Left renal cortex interstitium (tissue), 4 donors: ENCODE measurements around the gene ABCA3. TPM values are rescaled to one million over a fixed set of nuclear protein-coding genes. Genes with fewer than 3 reads are reported as not detected.
"Not testable (repeated sequence)": the region's sequence is repeated elsewhere in the genome, so short reads cannot be mapped to it uniquely, and the experiment has no call there.

Experiments
- DNase-seq, 4 donors: peaks; one replicate each; pipeline ENCODE4 v3.0.0-alpha.2; 2013; ENCODE audit warnings: low read depth in 4 of 4, low spot score in 2 of 4, missing footprints in 1 of 4
- polyA plus RNA-seq, 4 donors: library from polyadenylated mRNA; unstranded; fragments of 120-200 nt; gene quantifications; one replicate each; pipeline ENCODE4 v1.2.1, GENCODE V29; 2013; ENCODE audit not compliant: insufficient read length in 4 of 4

Gene ABCA3
- polyA plus RNA-seq, 4 donors = 5.1 to 6.9 (median 6.1) TPM

DNA sequence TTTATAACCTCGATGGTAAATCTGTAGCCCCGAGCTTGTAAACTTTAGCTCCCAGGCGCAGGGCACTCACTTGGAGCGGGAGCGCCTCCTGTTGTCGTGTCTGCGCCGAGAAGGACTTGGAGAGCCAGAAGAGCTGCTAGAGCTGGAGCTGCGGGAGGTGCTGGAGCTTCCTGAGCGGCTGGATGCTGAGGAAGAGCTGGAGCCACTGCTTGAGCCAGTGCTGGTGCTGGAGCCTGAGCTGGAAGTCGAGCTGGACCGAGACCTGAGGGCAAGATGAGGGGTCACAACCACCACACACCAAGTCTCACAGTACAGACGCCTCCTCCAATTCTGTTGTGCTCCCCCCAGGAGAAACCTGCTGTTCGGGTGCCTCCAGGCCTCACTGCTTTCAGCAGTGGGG, 77.5 kb downstream of the ABCA3 start:
- DNase-seq = not testable (repeated sequence)

DNA sequence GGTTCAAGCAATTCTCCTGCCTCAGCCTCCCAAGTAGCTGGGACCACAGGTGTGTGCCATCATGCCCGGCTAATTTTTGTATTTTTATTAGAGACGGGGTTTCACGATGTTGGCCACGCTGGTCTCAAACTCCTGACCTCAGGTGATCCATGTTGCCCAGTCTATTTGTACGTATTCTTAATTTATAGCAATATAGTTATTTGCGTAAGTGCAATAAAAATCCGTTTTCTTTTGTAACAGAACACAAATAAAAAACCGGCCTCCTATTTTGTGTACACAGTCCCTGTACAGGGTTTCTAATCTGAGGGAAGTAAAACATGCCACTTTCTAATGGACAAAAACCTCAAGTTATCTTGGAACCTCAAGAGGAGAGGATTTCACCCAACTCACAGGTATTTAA, 80.3 kb downstream of the ABCA3 start:
- no peak for DNase-seq

DNA sequence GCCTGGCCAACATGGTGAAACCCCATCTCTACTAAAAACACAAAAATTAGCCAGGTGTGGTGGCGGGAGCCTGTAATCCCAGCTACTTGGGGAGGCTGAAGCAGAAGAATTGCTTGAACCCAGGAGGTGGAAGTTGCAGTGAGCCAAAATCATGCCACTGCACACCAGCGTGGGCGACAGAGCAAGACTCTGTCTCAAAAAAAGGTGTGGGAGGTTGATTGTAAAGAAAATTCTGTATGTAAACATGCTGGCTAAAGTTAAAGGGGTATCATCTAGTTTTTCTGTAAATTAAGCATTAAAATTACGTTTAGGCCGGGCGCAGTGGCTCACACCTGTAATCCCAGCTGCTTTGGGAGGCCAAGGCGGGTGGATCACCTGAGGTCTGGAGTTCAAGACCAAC, 82.0 kb downstream of the ABCA3 start:
- not testable (repeated sequence) for DNase-seq

DNA sequence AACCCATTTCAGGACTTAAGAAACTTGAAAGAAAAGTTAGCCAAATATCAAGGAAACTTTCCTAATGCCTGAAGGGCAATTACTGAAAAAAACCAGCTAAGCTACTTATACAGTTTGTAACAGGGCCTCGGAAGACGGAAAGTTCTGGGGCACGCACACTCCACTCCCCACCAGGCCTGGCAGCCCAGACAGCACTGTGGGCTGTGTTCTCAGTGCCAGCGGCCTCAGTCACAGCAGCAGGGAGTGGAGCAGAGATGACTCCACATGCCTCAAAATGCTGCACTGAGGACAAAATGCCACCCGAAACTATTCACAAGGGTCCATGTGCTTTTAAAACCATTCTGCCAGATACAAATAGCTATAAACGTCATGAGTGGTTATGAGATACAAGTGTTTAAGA, 82.8 kb downstream of the ABCA3 start:
- DNase-seq = no peak

DNA sequence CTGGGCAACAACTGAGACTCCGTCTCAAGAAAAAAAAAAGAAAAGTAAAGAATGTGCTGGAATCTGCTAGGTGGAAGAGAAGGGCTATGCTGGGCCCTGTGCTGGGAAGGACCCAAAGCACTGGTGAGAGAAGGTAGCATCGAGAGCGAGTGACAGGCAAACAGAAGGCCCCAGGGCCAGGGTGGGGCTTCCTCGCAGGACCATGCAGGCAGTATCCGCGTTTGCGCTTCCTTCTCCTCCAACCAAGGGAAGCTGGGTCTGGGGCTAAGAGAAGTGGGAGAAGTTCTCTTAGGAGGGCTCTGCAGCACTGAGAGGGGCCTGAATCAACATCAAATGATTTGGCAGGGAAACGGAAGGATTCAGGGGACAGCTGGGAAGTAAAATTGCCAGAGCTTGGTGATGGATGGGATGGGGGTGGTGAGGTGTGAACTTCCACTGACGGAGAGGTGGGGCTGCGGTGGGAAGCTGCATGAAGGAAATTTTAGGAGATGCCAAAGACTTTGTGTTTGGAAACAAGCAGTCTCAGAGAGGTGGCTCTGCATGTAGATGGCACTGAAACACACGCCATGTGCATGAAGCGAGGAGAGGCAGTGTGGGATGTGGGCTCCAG, 83.9 kb downstream of the ABCA3 start:
- DNase-seq = no peak

DNA sequence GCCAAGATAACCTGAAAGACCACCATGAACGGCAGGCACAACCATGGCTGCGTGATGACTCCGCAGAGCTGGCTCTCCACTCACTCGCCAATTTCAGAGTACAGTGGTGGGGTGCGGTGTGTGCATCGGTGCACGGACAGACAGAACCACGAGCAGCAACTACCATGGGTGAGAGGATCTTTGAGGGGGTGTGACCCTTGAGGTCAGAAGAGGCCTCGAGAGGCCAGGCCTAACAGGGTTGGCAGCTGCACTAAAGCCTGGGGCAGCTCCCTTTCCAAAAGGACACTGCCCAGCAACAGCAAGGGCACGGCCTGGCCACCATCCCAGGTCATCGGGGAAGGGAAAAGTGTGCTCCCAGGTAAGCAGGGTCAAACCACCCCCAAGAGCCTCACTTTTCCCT, 87.2 kb downstream of the ABCA3 start:
- DNase-seq = no peak

DNA sequence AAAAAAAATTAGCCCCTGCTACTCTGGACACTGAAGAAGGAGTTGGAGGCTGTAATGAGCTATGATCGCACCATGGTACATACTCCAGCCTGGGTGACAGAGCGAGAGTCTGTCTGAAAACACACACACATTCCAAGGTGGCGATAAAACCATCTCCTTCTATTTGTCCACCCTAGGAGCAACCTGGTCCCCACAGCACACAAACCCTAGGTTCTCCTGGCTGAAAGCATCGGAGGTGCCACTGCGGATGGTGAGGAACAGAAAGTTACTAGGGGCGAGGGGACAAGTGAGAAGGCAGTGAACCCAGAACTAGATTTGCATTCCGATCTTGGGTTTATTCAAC, 87.8 kb downstream of the ABCA3 start:
- DNase-seq = no peak

DNA sequence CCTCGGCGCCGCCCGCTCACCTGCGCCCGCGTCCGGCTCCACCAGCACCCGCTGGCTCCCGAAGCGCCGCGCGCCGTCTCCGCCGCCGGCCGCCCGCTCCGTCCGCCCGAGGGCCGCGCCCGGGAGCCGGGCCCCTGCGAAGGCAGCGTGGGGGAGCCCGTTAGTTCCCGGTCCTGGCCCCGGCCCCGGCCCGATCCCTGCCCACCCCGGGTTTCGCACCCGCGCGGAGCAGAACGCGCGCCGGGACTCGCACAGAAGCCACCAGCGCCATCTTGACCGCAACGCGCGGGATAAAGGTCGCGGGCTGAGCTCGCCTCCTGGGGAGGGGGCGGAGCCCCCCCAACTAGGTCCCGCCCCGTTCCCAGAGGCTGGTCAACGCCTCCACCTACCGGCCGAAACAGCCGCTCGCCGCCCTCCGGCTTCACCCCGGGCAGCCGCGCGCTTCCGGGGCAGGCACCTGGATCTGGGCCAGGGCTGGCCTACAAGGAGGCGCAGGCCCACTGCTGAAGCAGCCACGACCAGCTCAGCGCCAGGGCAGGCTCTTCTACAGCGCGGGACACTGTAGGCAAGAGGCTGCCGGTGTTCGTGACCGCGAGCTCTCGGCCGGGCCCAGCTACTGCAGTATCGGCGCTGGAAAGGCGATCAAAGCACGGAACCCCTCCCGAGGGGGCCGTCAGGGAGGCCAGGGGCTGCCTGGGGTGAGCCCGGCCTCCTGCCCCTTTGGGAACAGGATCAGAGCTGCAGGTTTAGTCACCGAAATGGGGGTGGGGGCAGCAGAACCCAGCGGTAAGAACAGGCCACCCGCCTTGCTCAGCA, 89.0 kb downstream of the ABCA3 start, which contains the start of gene ECI1:
Gene ECI1 (minus strand): TSS at position 292 of the 816 bp plus-strand sequence. CDS start 21 bp downstream, at position 271.
- peak in 3 of 4 donors; percentile 82 to 86 (median 82) for DNase-seq

DNA sequence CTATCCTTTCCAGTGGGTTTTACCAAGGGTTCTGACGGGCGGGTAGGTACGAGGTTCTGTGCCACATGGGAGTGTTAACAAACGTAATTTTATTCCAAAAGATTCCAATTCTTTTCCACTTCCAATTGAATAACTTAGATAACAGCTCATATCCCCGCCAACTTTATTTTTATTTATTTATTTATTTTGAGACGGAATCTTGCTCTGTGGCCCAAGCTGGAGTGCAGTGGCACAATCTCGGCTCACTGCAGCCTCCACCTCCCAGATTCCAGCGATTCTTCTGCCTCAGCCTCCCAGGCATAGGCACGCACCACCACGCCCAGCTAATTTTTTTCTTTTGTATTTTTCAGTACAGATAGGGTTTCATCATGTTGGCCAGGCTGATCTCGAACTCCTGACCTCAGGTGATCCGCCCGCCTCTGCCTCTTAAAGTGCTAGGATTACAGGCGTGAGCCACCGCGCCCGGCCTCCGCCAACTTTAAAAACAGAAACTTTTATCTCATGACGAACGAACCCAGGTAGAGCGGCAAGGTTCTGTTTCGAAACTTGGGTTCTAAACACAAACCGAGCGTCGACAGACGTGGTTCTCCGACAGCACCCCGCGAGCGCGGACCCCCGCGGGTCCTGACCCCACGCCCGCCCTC, 89.8 kb downstream of the ABCA3 start:
- no peak for DNase-seq

DNA sequence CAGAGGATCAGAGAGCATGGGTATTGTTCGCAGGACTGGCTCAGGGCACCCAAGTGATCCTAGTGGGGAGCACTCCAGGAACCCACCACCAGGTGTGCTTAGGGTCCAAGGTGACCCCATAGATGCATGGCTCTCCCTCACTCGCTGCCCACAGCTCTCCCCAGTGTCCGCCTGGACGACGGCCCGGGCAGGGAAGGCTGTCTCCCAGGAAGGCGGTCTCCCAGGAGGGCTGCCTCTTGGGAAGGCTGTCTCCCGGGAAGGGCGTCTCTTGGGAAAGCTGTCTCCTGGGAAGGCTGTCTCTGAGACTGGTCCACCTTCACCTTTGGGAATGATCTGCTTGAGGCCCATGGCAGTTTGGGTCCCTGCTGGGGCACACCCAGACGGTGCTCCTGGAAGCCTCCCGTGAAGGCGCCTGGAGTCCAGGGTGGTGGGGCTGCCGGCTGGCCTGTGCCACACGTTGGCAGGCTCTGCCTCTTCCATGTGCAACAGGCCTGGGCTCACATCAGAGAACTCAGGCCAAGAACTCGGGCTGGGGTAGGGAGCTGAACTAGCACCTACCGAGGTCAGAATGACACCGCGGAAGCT, 94.1 kb downstream of the ABCA3 start:
- DNase-seq = no peak

DNA sequence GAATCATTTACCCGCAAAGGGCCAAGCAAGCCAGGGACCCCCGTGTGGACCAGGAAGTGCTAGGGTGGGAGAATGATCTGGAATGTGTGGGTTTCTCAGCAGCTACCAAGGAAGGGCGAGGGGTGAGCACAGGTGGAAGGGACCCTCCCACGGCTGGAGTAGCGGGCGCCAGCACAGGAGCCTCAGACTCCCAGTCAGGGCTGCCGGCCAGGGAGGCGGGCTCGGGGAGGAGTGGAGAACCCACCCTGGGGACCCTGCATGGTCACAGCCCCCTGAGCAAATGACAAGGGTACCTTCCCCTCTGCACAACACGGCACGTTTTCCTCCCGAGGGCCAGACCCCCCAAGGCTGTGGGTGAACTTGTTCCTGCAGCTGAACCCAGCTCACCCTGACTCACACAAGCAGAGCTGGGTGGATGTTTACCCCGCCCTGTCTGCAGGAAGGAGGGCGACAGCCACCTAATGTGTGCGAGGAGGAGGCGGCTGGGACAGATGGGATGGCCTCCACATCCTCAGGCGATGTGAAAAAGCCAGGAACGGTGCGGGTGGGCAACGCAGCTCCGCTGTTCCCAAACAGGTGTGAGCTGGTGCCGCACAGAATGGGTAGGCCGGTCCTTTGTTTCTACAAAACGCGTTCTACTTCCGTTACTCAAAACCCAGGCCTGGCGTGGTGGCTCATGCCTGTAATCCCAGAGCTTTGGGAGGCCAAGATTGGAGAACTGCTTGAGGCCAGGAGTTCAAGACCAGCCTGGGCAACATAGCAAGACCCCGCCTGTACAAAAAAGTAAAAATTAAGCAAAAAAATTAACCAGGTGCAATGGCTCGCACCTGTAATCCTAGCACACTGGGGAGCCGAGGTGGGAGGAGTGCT, 95.4 kb downstream of the ABCA3 start:
- DNase-seq = no peak

DNA sequence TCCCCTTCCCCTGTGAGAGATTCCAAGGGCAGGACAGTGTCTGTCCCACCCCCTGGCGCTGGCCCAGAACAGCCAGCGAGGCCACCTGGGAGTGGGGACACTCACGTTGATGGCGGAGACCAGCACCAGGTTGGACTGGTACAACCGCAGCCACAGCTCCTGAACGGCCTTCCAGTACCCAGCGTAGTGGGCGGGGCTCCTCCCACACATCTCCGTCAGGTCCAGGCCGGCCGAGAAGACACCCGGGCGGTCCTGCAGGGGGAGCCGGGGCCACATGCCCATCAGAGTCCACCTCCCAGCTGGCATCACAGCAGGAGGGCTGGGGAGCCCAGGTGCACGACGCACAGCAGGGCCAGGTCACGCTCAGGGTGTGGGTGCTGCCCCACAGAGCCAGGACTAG, 96.2 kb downstream of the ABCA3 start:
- DNase-seq = no peak

DNA sequence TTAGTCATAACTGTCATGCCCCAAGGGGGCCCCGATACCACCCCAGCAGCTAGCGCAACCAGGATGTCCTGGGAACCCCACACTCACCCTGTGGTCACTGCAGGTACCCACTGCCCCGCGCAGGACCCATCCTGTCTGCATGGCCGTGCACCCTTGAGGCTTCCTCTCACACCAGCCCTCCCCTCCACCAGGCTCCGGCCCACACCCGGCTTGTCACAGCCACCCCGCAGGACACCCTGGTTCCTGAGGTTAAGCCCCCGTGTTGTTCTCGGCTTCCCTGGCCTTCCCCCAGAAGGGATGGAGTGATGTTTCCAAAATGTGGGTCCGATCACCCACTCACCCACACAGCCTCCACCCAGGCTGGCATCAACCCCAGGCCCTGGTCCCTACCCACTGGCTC, 96.7 kb downstream of the ABCA3 start:
- DNase-seq = no peak

DNA sequence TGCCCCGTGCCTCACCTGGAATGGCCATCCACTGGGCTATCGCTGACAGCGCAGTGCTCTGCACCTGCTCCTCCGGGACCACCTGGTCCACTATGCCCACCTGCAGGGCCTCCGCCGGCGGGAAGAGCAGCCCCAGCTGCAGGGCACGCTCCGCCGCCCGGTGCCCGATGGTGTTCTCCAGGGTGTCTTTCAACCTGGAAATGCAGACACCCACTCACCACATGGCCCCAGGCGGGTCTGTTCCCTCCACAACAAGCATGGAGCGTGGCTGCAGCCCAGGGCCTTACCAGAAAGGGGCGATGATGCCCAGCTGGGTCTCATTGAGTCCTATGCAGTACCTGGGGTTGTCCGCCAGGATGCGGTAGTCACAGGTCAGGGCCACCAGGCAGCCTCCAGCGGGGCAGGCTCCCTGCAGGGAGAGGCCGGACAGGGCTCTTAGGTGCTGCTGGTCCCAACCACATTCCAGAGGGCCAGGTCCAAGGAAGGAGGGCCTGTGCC, 97.4 kb downstream of the ABCA3 start:
- DNase-seq = no peak

DNA sequence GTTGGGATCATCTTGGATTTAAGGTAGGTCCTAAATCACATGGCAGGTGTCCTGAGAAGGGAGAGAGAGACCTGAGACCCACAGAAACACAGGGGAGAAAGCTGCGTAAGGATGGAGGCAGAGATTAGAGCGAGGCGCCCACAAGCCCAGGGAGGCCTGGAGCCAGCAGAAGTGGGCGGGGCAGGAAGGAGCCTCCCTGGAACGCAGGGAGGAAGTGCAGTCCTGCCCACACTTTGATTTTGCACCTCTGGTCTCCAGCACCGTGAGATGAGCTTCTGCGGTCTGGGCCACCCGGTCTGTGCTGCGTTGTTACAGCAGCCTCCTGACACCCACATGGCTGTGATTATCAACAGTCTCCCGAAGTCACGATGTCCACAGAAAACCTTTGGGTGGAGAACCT, 97.9 kb downstream of the ABCA3 start:
- DNase-seq = no peak

DNA sequence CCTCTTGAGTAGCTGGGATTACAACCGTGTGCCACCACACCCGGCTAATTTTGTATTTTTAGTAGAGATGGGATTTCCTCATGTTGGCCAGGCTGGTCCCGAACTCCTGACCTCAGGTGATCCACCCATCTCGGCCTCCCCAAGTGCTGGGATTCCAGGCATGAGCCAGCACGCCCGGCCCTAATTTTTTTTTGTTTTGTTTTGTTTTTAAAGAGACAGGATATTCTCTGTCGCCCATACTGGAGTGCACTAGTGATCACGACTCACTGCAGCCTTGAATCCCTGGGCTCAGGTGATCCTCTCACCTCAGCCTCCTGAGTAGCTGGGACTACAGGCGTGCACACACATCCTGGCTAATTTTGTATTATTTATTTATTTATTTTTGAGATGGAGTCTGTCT, 100.2 kb downstream of the ABCA3 start:
- DNase-seq = not testable (repeated sequence)

DNA sequence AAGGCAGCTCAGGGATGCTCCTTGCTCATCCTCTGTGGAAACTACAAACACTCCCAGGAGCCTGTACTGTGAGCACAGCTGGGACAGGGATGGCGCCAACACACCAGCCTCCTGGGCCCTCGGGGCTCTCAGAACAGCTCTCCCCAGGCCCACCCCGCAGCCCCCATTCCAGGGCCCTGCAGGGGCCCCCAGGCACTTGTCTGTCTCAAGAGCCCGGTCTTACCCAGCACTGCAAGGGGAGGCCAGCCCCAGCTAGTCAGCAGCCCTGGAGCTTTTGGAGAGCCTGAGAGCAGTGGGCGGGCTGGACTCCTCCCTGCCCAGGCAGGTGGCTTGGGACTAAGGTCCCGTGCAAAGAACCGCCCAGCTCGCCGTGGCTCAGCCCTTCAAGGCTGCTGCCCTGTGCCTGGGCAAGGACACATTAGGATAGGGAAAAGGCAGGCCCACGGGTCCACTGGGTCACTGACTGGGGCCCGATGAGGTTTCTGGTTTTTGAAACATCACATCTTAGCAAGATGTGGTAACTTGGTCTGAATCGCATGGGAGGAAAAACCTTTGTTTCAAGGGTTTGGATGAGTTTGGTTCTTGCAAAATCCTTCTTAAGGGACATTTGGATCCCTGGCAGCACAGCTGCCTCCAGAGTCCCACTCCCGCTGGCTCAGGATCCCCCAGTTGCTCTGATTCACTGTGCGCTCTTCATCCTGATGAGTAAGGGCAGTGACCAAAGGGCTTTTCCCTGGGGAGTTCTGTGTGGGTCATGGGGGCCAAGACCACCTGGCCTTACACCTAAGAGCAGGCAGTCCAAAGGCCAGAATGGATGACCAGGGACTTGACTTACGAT, 101.5 kb downstream of the ABCA3 start:
- DNase-seq = no peak

DNA sequence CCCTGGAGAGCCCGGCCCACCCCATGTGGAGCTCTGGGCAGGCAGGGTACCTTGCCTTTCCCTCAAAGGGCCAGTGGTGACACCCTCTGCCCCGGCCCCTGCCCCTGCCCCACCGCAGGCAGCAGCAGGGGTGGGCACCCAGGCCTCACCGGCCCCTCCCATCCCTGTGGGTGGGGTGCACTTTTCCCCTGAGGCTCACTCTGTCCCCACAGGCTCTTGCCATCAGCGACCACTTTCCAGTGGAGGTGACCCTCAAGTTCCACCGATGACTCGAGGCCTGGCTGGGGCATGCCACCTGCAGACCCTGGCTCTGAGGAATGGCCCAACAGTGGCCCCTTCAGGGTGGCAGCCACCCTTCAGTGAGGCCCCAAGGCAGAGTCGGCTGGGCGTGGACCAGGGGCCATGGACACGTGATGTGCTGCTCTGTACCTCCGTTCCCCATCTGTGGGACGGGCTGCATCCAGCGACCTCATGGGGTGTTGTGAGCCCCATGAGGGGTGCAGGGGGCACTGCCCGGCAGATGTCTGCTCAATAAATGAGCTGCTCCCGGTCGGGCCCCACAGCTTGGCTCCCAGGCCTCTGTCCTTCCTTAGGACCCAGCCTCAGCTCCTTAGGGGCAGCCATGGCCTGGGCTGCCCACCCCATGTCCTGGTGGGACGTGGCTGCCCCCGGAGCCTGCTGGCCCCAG, 102.2 kb downstream of the ABCA3 start:
- no peak for DNase-seq
